DMS153 (cell line): ENCODE measurements around the gene GPX5.
"Not testable (repeated sequence)": the region's sequence is repeated elsewhere in the genome, so short reads cannot be mapped to it uniquely, and the experiment has no call there.

ENCODE experiments used
- DNase-seq: peaks from one replicate; lab custom pipeline; 2025; lab: John Stamatoyannopoulos, UW

GPX5 gene

GRCh38 chr6:28525496-28526039 is at the start of gene GPX5:
GPX5 (plus strand) TSS chr6:28525881; CDS start chr6:28526014, 133 bp downstream.
- DNase-seq = no peak

GRCh38 chr6:28478518-28478917 is 47.2 kb upstream of the GPX5 start:
- DNase-seq = no peak

GRCh38 chr6:28480253-28480932 is 45.3 kb upstream of the GPX5 start:
- DNase-seq = no peak

GRCh38 chr6:28485482-28485881 is 40.2 kb upstream of the GPX5 start:
- no peak for DNase-seq

GRCh38 chr6:28486533-28486932 is 39.1 kb upstream of the GPX5 start:
- no peak for DNase-seq

- DNase-seq = no peak
These were observed 38.5 kb upstream of the GPX5 start for GRCh38 chr6:28486988-28487742.

GRCh38 chr6:28488916-28489365 is 36.7 kb upstream of the GPX5 start:
- DNase-seq = no peak

GRCh38 chr6:28489366-28490204 is 36.1 kb upstream of the GPX5 start:
- no peak for DNase-seq

GRCh38 chr6:28490205-28490890 is 35.3 kb upstream of the GPX5 start:
- no peak for DNase-seq

GRCh38 chr6:28491984-28492317 is 33.7 kb upstream of the GPX5 start:
- DNase-seq = no peak

GRCh38 chr6:28496099-28496779 is 29.4 kb upstream of the GPX5 start:
- no peak for DNase-seq

GRCh38 chr6:28497306-28497705 is 28.4 kb upstream of the GPX5 start:
- no peak for DNase-seq

- DNase-seq = no peak
These were observed 27.8 kb upstream of the GPX5 start for GRCh38 chr6:28497893-28498292.

- DNase-seq = no peak
These were observed 24.4 kb upstream of the GPX5 start for GRCh38 chr6:28501259-28501658.

GRCh38 chr6:28502136-28502535 is 23.5 kb upstream of the GPX5 start:
- DNase-seq = not testable (repeated sequence)

GRCh38 chr6:28502709-28503305 is 22.9 kb upstream of the GPX5 start:
- DNase-seq = not testable (repeated sequence)

GRCh38 chr6:28505733-28506132 is 19.9 kb upstream of the GPX5 start:
- DNase-seq = no peak

GRCh38 chr6:28506807-28507475 is 18.7 kb upstream of the GPX5 start:
- no peak for DNase-seq

- DNase-seq = no peak
These were observed 13.9 kb upstream of the GPX5 start for GRCh38 chr6:28511628-28512300.

- DNase-seq = not testable (repeated sequence)
These were observed 13.3 kb upstream of the GPX5 start for GRCh38 chr6:28512387-28512786.
